IMR-90 (cell line): ENCODE measurements around the gene KRTAP10-9.

Experiments used
- BHLHE40 ChIP-seq: fragments of 150-350 bp; IDR thresholded peaks from 2 replicates; pipeline ENCODE4 v1.6.1; 2016; ENCODE audit warnings: mild to moderate bottlenecking, low read depth, low read length
- POLR2A ChIP-seq: IDR thresholded peaks from 2 replicates; pipeline ENCODE4 v1.6.1; 2012; ENCODE audit warnings: mild to moderate bottlenecking, low read depth, low read length
- RFX5 ChIP-seq: IDR thresholded peaks from 2 replicates; pipeline ENCODE4 v1.8.0; 2012; ENCODE audit warnings: low read depth, mild to moderate bottlenecking, low read length, moderate library complexity
- TF ChIP-seq, protein P1 (sequence below): conservative IDR thresholded peaks from 2 replicates; pipeline ENCODE4 v1.5.1; 2012; ENCODE audit warnings: mild to moderate bottlenecking, low read depth, low read length, improper control_type of control experiment

DNA sequence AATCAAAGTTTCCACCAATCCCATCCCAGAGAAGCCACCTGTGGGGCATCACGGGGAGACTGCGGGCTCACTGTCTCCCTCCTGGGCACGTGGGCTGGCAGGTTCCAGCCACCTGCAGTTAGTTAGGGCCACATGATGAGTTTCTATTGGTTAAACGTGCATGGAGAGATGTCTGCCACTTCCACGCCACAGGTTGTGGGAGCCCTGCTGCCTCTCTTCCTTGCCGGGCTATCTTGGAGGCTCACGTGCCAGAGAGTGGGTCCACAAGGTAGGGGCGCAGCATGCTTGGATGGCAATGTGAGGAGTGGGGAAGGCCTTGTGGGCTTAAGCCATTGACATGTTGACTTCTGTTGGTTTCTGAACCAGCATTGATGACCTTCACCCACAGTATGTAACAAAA, 23.0 kb upstream of the KRTAP10-9 start:
- TF ChIP-seq, protein P1, sequence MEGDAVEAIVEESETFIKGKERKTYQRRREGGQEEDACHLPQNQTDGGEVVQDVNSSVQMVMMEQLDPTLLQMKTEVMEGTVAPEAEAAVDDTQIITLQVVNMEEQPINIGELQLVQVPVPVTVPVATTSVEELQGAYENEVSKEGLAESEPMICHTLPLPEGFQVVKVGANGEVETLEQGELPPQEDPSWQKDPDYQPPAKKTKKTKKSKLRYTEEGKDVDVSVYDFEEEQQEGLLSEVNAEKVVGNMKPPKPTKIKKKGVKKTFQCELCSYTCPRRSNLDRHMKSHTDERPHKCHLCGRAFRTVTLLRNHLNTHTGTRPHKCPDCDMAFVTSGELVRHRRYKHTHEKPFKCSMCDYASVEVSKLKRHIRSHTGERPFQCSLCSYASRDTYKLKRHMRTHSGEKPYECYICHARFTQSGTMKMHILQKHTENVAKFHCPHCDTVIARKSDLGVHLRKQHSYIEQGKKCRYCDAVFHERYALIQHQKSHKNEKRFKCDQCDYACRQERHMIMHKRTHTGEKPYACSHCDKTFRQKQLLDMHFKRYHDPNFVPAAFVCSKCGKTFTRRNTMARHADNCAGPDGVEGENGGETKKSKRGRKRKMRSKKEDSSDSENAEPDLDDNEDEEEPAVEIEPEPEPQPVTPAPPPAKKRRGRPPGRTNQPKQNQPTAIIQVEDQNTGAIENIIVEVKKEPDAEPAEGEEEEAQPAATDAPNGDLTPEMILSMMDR = no peak
- TF ChIP-seq POLR2A (no peak), BHLHE40 (no peak), RFX5 (no peak)
